Colonic mucosa (tissue), 4 donors: Measurements from ENCODE around the gene TMEM92. TPM values are rescaled to one million over a fixed set of nuclear protein-coding genes. Genes with fewer than 3 reads are reported as not detected.
"Not testable (repeated sequence)": the region's sequence is repeated elsewhere in the genome, so short reads cannot be mapped to it uniquely, and the experiment has no call there.

Source experiments
- DNase-seq: peaks from one replicate; pipeline ENCODE4 v3.0.0-alpha.2; 2020
- H3K27ac ChIP-seq: fragments of 200-600 bp; one replicate; pipeline ENCODE4 v1.8.0; 2021
- H3K27me3 ChIP-seq: fragments of 200-600 bp; one replicate; pipeline ENCODE4 v1.8.0; 2021
- H3K36me3 ChIP-seq: fragments of 200-600 bp; one replicate; pipeline ENCODE4 v1.8.0; 2021
- H3K4me1 ChIP-seq: fragments of 200-600 bp; one replicate; pipeline ENCODE4 v1.8.0; 2021; ENCODE audit warnings: mild to moderate bottlenecking
- H3K4me3 ChIP-seq: fragments of 200-600 bp; one replicate; pipeline ENCODE4 v1.8.0; 2021
- H3K9ac ChIP-seq, 2 donors: one replicate each; pipeline ENCODE4 v1.7.0; 2013; ENCODE audit warnings: control low read depth in 2 of 2, low read depth in 2 of 2, low read length in 2 of 2
- H3K9me3 ChIP-seq: fragments of 200-600 bp; one replicate; pipeline ENCODE4 v1.8.0; 2021
- intact Hi-C: fragments of 100-400 bp; cut with DNase I; formaldehyde crosslinking; loops from one replicate; pipeline ENCODE4 v1.14.1; 2022
- total RNA-seq, 2 donors: library from RNA; stranded (reverse); fragmentation: NEBNext Ultra II Directional in 1 of 2; extraction: Animal tissue kit (Norgen Biotek cat#: 25700) in 1 of 2; gene quantifications; one replicate each; pipeline ENCODE4 v1.2.1, GENCODE V29; 2021
- TF ChIP-seq, protein P1 (sequence below): fragments of 200-600 bp; IDR thresholded peaks from one replicate; pipeline ENCODE4 v1.8.0; 2022; ENCODE audit warnings: antibody characterized with exemption, mild to moderate bottlenecking
- donor health status: healthy.
- donor health status: DM: no; HTN: no; CAD: no.
- donor health status: DM: no; HTN: no; CAD: no.

The TMEM92 gene
- total RNA-seq, 2 donors from 2014 or later: 11.1 to 18.5 TPM

DNA sequence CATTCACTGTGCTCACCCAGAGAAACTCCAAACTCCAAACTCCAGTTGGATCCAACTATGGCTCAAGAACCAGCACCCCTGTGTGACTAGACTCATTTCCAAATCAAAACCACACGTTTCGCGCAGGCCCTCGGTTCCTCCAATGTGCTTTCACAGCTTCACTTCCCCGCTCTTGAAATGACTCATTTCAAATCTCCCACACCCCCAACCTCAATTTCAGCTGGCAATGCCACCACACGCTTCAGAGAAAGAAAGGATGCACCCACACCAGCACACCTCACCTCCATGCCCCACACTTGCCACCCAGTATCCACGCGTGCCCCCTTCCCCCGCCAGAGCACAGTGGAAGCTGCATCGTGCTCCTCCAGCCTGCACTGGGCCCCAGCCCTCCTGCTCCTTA is 9.0 kb downstream of the TMEM92 start:
- Histone ChIP-seq H3K36me3 (no peaks in the 10 kb centered on the region), H3K4me1 (peaks cover 8% of the 10 kb centered on the region)
- TF ChIP-seq, protein P1, sequence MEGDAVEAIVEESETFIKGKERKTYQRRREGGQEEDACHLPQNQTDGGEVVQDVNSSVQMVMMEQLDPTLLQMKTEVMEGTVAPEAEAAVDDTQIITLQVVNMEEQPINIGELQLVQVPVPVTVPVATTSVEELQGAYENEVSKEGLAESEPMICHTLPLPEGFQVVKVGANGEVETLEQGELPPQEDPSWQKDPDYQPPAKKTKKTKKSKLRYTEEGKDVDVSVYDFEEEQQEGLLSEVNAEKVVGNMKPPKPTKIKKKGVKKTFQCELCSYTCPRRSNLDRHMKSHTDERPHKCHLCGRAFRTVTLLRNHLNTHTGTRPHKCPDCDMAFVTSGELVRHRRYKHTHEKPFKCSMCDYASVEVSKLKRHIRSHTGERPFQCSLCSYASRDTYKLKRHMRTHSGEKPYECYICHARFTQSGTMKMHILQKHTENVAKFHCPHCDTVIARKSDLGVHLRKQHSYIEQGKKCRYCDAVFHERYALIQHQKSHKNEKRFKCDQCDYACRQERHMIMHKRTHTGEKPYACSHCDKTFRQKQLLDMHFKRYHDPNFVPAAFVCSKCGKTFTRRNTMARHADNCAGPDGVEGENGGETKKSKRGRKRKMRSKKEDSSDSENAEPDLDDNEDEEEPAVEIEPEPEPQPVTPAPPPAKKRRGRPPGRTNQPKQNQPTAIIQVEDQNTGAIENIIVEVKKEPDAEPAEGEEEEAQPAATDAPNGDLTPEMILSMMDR: no peak

DNA sequence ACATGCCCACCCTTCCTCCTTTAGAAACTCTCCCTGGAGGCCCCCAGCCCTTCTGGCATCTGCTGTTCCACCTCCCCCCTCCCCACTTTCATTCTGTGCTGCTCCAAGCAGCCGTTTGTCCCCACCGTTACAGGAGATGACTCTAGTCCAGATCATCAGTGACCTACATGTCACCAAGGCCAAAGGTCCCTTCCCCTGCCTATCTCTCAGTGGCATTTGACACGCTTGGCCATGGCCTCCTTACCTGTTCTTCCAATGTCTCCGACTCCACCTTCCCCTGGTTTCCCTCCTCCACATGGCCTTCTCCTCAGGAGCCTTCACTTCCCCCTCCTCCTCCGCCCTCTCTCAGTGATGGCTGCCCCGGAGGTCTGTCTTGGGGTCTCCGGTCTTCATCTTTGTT is 9.4 kb downstream of the TMEM92 start:
- no peaks in the 10 kb centered on the region for H3K27me3 ChIP-seq
- intact Hi-C loops: no loop called here
- DNase-seq: no peak
- H3K9ac ChIP-seq: no peak overlapping the region
- no peaks in the 10 kb centered on the region for H3K9me3 ChIP-seq
- no peak overlapping the region for H3K4me3 ChIP-seq
- TF ChIP-seq, protein P1: no peak
- no peak overlapping the region for H3K27ac ChIP-seq
- H3K4me1 ChIP-seq: peaks cover 8% of the 10 kb centered on the region
- H3K36me3 ChIP-seq: no peaks in the 10 kb centered on the region

More for the DNA sequence above, 9.0 kb downstream of the TMEM92 start:
- H3K9ac ChIP-seq: no peak overlapping the region
- no peaks in the 10 kb centered on the region for H3K27me3 ChIP-seq
- H3K4me3 ChIP-seq: no peak overlapping the region
- DNase-seq: no peak
- intact Hi-C loops: no loop called here
- H3K27ac ChIP-seq: no peak overlapping the region
- H3K9me3 ChIP-seq: no peaks in the 10 kb centered on the region

DNA sequence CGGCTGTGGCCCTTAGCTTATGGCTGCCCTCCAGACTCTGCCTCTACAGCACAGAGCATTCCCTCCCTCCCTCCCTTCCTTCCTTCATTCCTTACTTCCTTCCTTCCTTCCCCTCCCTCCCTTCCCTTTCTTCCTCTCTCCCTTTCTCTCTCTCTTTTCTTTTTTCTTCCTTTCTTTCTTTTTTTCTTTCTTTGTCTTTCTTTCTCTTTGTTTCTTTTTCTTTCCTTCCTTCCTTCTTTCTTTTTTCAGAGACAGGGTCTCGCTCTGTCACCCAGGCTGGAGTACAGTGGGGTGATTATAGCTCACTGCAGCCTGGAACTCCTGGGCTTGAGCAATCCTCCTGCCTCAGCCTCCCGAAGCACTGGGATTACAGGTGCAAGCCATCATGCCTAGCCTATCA is 11.7 kb downstream of the TMEM92 start:
- H3K27me3 ChIP-seq: no peaks in the 10 kb centered on the region
- H3K9ac ChIP-seq: no peak overlapping the region
- TF ChIP-seq, protein P1: no peak
- peaks cover 7% of the 10 kb centered on the region for H3K4me1 ChIP-seq
- intact Hi-C loops: no loop called here
- no peak overlapping the region for H3K4me3 ChIP-seq
- H3K9me3 ChIP-seq: no peaks in the 10 kb centered on the region
- no peak overlapping the region for H3K27ac ChIP-seq
- no peaks in the 10 kb centered on the region for H3K36me3 ChIP-seq
- DNase-seq: no peak

DNA sequence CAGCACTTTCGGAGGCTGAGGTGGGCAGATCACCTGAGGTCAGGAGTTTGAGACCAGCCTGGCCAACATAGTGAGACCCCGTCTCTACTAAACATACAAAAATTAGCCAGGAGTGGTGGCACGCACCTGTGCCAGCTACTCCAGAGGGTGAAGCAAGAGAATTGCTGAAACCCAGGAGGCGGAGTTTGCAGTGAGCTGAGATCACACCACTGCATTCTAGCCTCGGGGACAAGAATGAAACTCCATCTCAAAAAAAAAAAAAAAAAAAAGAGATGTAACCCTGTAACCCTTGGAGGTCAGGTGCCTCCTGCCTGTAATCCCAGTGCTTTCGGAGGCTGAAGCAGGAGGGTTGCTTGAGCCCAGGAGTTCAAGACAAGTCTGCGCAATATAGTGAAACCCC is 13.0 kb downstream of the TMEM92 start:
- H3K9me3 ChIP-seq, DNase-seq, H3K9ac ChIP-seq, intact Hi-C loops, H3K27ac ChIP-seq, H3K27me3 ChIP-seq, H3K4me3 ChIP-seq, H3K4me1 ChIP-seq, H3K36me3 ChIP-seq: not testable (repeated sequence)

DNA sequence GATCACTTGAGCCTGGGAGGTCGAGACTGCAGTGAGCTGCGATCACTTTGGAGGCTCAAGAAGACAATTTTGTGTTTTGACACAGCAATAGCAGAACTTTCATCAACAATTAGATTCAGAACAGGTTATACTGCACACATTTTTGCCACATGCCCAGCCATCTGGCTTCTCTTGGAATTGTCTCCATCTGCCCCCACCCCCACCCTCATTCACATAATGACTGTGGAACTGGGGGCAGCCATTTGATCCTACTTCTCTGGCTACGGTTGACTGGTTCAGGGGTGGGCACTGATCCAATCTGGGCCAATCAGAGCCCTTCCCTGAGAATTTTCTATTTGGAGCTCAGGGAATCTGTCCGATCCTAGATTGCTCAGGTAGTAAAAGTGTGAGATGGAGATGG is 14.0 kb downstream of the TMEM92 start:
- intact Hi-C loops: no loop called here
- TF ChIP-seq, protein P1: no peak
- no peak overlapping the region for H3K27ac ChIP-seq

DNA sequence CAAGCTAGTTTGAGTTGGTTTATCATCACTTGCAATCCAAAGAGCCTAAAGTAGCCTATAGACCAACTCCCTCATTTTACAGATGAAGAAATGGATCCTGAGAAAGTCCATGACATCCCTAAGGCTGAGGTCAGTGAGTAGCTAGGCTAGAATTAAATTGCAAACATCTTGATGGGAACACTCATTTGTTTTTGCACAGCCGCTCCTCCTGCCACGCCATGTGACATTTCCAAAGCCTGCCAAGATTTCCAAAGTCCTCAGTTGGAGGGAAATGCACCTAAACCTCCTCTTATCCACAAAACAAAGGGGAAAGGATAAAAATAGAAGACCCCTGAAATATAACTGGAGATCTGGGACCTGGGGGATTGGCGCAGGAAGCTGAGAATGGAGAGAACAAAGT is 15.0 kb downstream of the TMEM92 start:
- no peak for DNase-seq
- Histone ChIP-seq H3K27me3 (no peaks in the 10 kb centered on the region), H3K4me3 (no peak overlapping the region), H3K9ac (no peak overlapping the region), H3K4me1 (peaks cover 7% of the 10 kb centered on the region), H3K27ac (peak overlapping the region; percentile 43), H3K36me3 (no peaks in the 10 kb centered on the region), H3K9me3 (no peaks in the 10 kb centered on the region)
- intact Hi-C loops: no loop called here
- TF ChIP-seq, protein P1: no peak

More for the DNA sequence above, 14.0 kb downstream of the TMEM92 start:
- Histone ChIP-seq H3K9me3 (no peaks in the 10 kb centered on the region), H3K36me3 (no peaks in the 10 kb centered on the region), H3K27me3 (no peaks in the 10 kb centered on the region), H3K4me1 (peaks cover 7% of the 10 kb centered on the region), H3K9ac (no peak overlapping the region), H3K4me3 (no peak overlapping the region)
- no peak for DNase-seq
